ENCODE data around the gene GSDMA. TPM values are rescaled to one million over a fixed set of nuclear protein-coding genes. Genes with fewer than 3 reads are reported as not detected.

Gene GSDMA
- total and polyA plus RNA-seq, 10 of the 15 experiments (the other 5 are each of a cell fraction or from before 2014, with no cell fraction given): 0.04 to 0.11 TPM; not detected in 8

GRCh38 chr17:39927101-39927928 lies 35.5 kb upstream of the GSDMA start, which contains the start of the genes LRRC3C and ORMDL3 (continued):
- TF ChIP-seq NFXL1 (IDR thresholded peaks at IDR 0.05; ENCODE audit: borderline replicate concordance) (no peak), GATAD2B (conservative IDR thresholded peaks at IDR 0.05; ENCODE audit: low read depth) (peak; percentile 45; the same call in 1 of the 2 replicates), TCF7 (IDR thresholded peaks at IDR 0.05; ENCODE audit: borderline replicate concordance) (no peak), TCF3 (IDR thresholded peaks at IDR 0.05; ENCODE audit: borderline replicate concordance, insufficient read depth, low read depth, low read length) (peak; percentile 76), PML (IDR thresholded peaks at IDR 0.05; ENCODE audit: low read length) (no peak; the same call in 1 of the 2 replicates), PKNOX1 (IDR thresholded peaks at IDR 0.05) (no peak), CEBPZ (IDR thresholded peaks at IDR 0.05; ENCODE audit: low read depth, low read length) (no peak), BCLAF1 (IDR thresholded peaks at IDR 0.05) (no peak), ZNF384 (IDR thresholded peaks at IDR 0.05; ENCODE audit: borderline replicate concordance, low read depth, low read length) (no peak), MTA2 (IDR thresholded peaks at IDR 0.05; ENCODE audit: low read depth) (no peak), ASH2L (IDR thresholded peaks at IDR 0.05; ENCODE audit: borderline replicate concordance, low read depth) (no peak), BRCA1 (IDR thresholded peaks at IDR 0.05; ENCODE audit: low read depth, low read length) (no peak), SREBF1 (IDR thresholded peaks at IDR 0.05; ENCODE audit: low read length) (peak; percentile 88), TBL1XR1 (IDR thresholded peaks at IDR 0.05; ENCODE audit: low read depth, low read length) (0 out of 2 replicates have a peak, but pooled peaks have one; percentile 58), RBBP5 (conservative IDR thresholded peaks at IDR 0.05) (no peak), STAT3 (IDR thresholded peaks at IDR 0.05; ENCODE audit: low read depth, low read length) (no peak), CHD4 (IDR thresholded peaks at IDR 0.05) (no peak), ZBED1 (IDR thresholded peaks at IDR 0.05; ENCODE audit: borderline replicate concordance) (no peak), GABPA (IDR thresholded peaks at IDR 0.05; ENCODE audit: low read depth) (no peak), RCOR1 (conservative IDR thresholded peaks at IDR 0.05; ENCODE audit: low read depth, low read length) (no peak), PAX8 (IDR thresholded peaks at IDR 0.05) (no peak), ETV6 (conservative IDR thresholded peaks at IDR 0.05 in 1 of 2, IDR thresholded peaks at IDR 0.05 in 1 of 2; ENCODE audit: borderline replicate concordance in 1 of 2, low read depth in 1 of 2) (no peak), LARP7 (IDR thresholded peaks at IDR 0.05) (peak; percentile 66)

All from GM12878 (cell line).